GM12878 (cell line): ENCODE measurements around the gene BTC. TPM values are rescaled to one million over a fixed set of nuclear protein-coding genes. Genes with fewer than 3 reads are reported as not detected.

Experiments
- ATAC-seq: fragments of 200-7000 bp; cut with Tn5 transposase; 3 replicates; pipeline ENCODE4 v1.9.1; 2020; ENCODE audit warnings: mild to moderate bottlenecking, moderate library complexity
- BruUV-seq: library from RNA; stranded (reverse); fragments of 400-500 nt; replicated peaks from 2 replicates; lab custom pipeline; 2021; lab: Mats Ljungman, UMichigan
- CTCF ChIA-PET: fragments of 300-600 bp; sonication (Branson Sonifier 250); formaldehyde crosslinking; extraction: SDS; loops from one replicate; lab custom pipeline; 2021; ENCODE audit warnings: inconsistent platforms; lab: Yijun Ruan, JAX
- POLR2A ChIA-PET: fragments of 350-600 bp; formaldehyde crosslinking; extraction: SDS; loops from one replicate; lab custom pipeline; 2021; ENCODE audit warnings: inconsistent platforms; lab: Charles Lee
- RAD21 ChIA-PET: fragments of 300-600 bp; sonication (Branson Sonifier 250); formaldehyde crosslinking; loops from one replicate; lab custom pipeline; 2023; ENCODE audit warnings: antibody characterized with exemption; ENCODE audit not compliant: unreplicated experiment; lab: Charles Lee
- SMC1A ChIA-PET: fragments of 300-600 bp; sonication (Branson Sonifier 250); formaldehyde crosslinking; loops from one replicate; lab custom pipeline; 2023; ENCODE audit not compliant: unreplicated experiment, uncharacterized antibody; lab: Charles Lee
- DNase-seq: peaks from one replicate; pipeline ENCODE4 v3.0.0-alpha.2; 2011; ENCODE audit warnings: low read depth, low spot score
- FAIRE-seq: peaks from 3 replicates; lab custom pipeline; 2011; peaks lifted over from hg19 to GRCh38; lab: Jason Lieb, UNC
- H2AFZ ChIP-seq: 2 replicates; pipeline ENCODE4 v1.6.0; 2011; ENCODE audit warnings: low read depth, low read length, control low read depth; ENCODE audit not compliant: control insufficient read depth
- H3K27ac ChIP-seq: 2 replicates; pipeline ENCODE4 v1.5.1; 2011; ENCODE audit warnings: control low read depth; ENCODE audit not compliant: control insufficient read depth, insufficient read depth
- H3K27me3 ChIP-seq, 2 experiments: replicated peaks in 1 of 2; 2 replicates each; pipeline versions ENCODE4 v1.6.0 to v1.6.1; 2011; ENCODE audit warnings: low read length in 1 of 2; ENCODE audit not compliant: control insufficient read depth in 2 of 2, insufficient read depth in 2 of 2
- H3K36me3 ChIP-seq, 2 experiments: 2 replicates each; pipeline ENCODE4 v1.5.1; 2011; ENCODE audit warnings: low read length in 1 of 2; ENCODE audit not compliant: control insufficient read depth in 2 of 2, insufficient read depth in 2 of 2
- H3K4me1 ChIP-seq: 2 replicates; pipeline ENCODE4 v1.6.1; 2011; ENCODE audit warnings: mild to moderate bottlenecking, low read length, moderate library complexity, mixed read lengths; ENCODE audit not compliant: control insufficient read depth, insufficient read depth
- H3K4me2 ChIP-seq: 2 replicates; pipeline ENCODE4 v1.6.0; 2011; ENCODE audit warnings: control low read depth; ENCODE audit not compliant: control insufficient read depth, insufficient read depth
- H3K4me3 ChIP-seq: fragments of 200-600 bp; sonication (generic); 2 replicates; pipeline ENCODE4 v1.5.1; 2016
- H3K79me2 ChIP-seq: 2 replicates; pipeline ENCODE4 v1.6.0; 2011; ENCODE audit warnings: low read length; ENCODE audit not compliant: control insufficient read depth, insufficient read depth
- H3K9ac ChIP-seq: 2 replicates; pipeline ENCODE4 v1.8.0; 2011; ENCODE audit warnings: low read length, control low read depth, mixed read lengths; ENCODE audit not compliant: control insufficient read depth, insufficient read depth
- H3K9me3 ChIP-seq: replicated peaks from 3 replicates; pipeline ENCODE4 v1.5.1; 2011; ENCODE audit warnings: mild to moderate bottlenecking, low read length; ENCODE audit not compliant: control insufficient read depth, insufficient read depth
- H4K20me1 ChIP-seq: 2 replicates; pipeline ENCODE4 v1.6.0; 2011; ENCODE audit not compliant: control insufficient read depth, insufficient read depth
- GATAD2B ChIP-seq: fragments of 450-650 bp; conservative IDR thresholded peaks from 2 replicates; pipeline ENCODE4 v1.6.1; 2017; ENCODE audit warnings: low read depth, mild to moderate bottlenecking, moderate library complexity
- NFYA ChIP-seq: IDR thresholded peaks from 2 replicates; pipeline ENCODE4 v1.6.1; 2011; ENCODE audit warnings: low read depth, mild to moderate bottlenecking, low read length, improper control_type of control experiment, borderline replicate concordance
- PAX8 ChIP-seq: fragments of 450-650 bp; IDR thresholded peaks from 2 replicates; pipeline ENCODE4 v1.6.1; 2017; ENCODE audit warnings: mild to moderate bottlenecking, moderate library complexity
- PKNOX1 ChIP-seq: fragments of 450-650 bp; IDR thresholded peaks from 2 replicates; pipeline ENCODE4 v1.6.1; 2016; ENCODE audit warnings: mild to moderate bottlenecking
- RB1 ChIP-seq: fragments of 450-650 bp; formaldehyde crosslinking; IDR thresholded peaks from 2 replicates; pipeline ENCODE4 v1.6.1; 2017; ENCODE audit warnings: mild to moderate bottlenecking, borderline replicate concordance
- SP1 ChIP-seq: IDR thresholded peaks from one replicate; pipeline ENCODE4 v1.6.1; 2011; ENCODE audit warnings: low read depth, low read length
- SREBF1 ChIP-seq: IDR thresholded peaks from 2 replicates; pipeline ENCODE4 v1.6.1; 2012; ENCODE audit warnings: mild to moderate bottlenecking, low read length
- SREBF2 ChIP-seq: IDR thresholded peaks from 2 replicates; pipeline ENCODE4 v1.6.1; 2012; ENCODE audit warnings: mild to moderate bottlenecking, low read length
- SUPT20H ChIP-seq: IDR thresholded peaks from 2 replicates; pipeline ENCODE4 v1.6.1; 2011; ENCODE audit warnings: low read depth, mild to moderate bottlenecking, low read length, moderate library complexity, borderline replicate concordance; ENCODE audit not compliant: control insufficient read depth
- TAF1 ChIP-seq: IDR thresholded peaks from 2 replicates; pipeline ENCODE4 v1.6.1; 2011; ENCODE audit warnings: mild to moderate bottlenecking, low read depth, low read length, borderline replicate concordance
- WGBS: methylation state at CpG from one replicate; pipeline ENCODE4 v1.1.6; 2016; ENCODE audit warnings: low lambda C conversion rate; ENCODE audit not compliant: insufficient replicate concordance, insufficient coverage; ENCODE audit errors: missing lambda C conversion rate; 5-methylcytosine and 5-hydroxymethylcytosine counted together
- in situ Hi-C: fragments of 300-500 bp; cut with MboI; formaldehyde crosslinking; loops from 9 replicates; pipeline ENCODE4 v1.14.3; 2018; ENCODE audit warnings: mixed read lengths
- intact Hi-C: fragments of 100-400 bp; cut with micrococcal nuclease; formaldehyde crosslinking; loops from one replicate; pipeline ENCODE4 v1.14.2; 2022; ENCODE audit not compliant: unreplicated experiment
- polyA plus RNA-seq, 11 experiments: library from polyadenylated mRNA; depleted of rRNA in 4 of 11; unstranded in 6 of 11; stranded (reverse) in 5 of 11; fragments of >200 nt; fragmentation: Nextera tagmentation in 4 of 11; fragmentation: Illumina TruSeq in 1 of 11; extraction: Ambion mirVana in 4 of 11; extraction: Trizol in 1 of 11; gene quantifications; 1 replicate in 1 of 11; 2 replicates in 10 of 11; pipeline versions ENCODE4 v1.2.1 to v1.2.3, GENCODE V29; 2011 to 2016; ENCODE audit warnings: inconsistent platforms in 2 of 11, missing spikeins in 2 of 11, low read depth in 1 of 11
- total RNA-seq, 4 experiments: library from RNA; depleted of rRNA in 3 of 4; stranded (reverse); fragments of >200 nt in 3 of 4; fragmentation: Illumina TruSeq in 1 of 4; extraction: Trizol in 1 of 4; gene quantifications; 2 replicates each; pipeline versions ENCODE4 v1.2.1 to v1.2.3, GENCODE V29; 2013 to 2021
- TF ChIP-seq, protein P1 (sequence below): IDR thresholded peaks from 2 replicates; pipeline ENCODE4 v1.6.1; 2012; ENCODE audit warnings: low read depth, low read length, improper control_type of control experiment

BTC gene
- total and polyA plus RNA-seq, 10 of the 15 experiments (the other 5 are each of a cell fraction or from before 2014, with no cell fraction given), result not detected

- TF ChIP-seq TAF1 (no peak), SUPT20H (no peak), SREBF1 (no peak)
Observed at GRCh38 chr4:74724979-74725378, 69.3 kb downstream of the BTC start (continued).

GRCh38 chr4:74716436-74716765 is 77.9 kb downstream of the BTC start:
- TF ChIP-seq SP1 (no peak), PAX8 (no peak), RB1 (no peak), PKNOX1 (no peak), GATAD2B (no peak), SREBF2 (no peak), NFYA (no peak)
- TF ChIP-seq, protein P1, sequence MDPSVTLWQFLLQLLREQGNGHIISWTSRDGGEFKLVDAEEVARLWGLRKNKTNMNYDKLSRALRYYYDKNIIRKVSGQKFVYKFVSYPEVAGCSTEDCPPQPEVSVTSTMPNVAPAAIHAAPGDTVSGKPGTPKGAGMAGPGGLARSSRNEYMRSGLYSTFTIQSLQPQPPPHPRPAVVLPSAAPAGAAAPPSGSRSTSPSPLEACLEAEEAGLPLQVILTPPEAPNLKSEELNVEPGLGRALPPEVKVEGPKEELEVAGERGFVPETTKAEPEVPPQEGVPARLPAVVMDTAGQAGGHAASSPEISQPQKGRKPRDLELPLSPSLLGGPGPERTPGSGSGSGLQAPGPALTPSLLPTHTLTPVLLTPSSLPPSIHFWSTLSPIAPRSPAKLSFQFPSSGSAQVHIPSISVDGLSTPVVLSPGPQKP, result no peak
- no peaks in the 10 kb centered on the region for H3K36me3 ChIP-seq
- no peaks in the 10 kb centered on the region for H3K4me1 ChIP-seq
- no TSS peak for BruUV-seq
- no peak overlapping the region for H2AFZ ChIP-seq
- FAIRE-seq, result no peak
- in situ Hi-C loops (no loop called here), intact Hi-C loops (no loop called here)
- no peaks in the 10 kb centered on the region for H3K27me3 ChIP-seq
- no peaks in the 10 kb centered on the region for H3K9me3 ChIP-seq
- H3K79me2 ChIP-seq, result no peaks in the 10 kb centered on the region
- 0% methylated on average over 1 of the region's 1 CpG for WGBS
- H3K9ac ChIP-seq, result no peak overlapping the region
- ChIA-PET POLR2A (no interaction called here), RAD21 (no interaction called here), CTCF (no interaction called here), SMC1A (interaction anchor here (1.1 kb wide), 1 partner anchor 14 kb away, joined by 3 read pairs; no protein-coding TSS in a partner anchor)
- ATAC-seq, result no peak
- H3K4me2 ChIP-seq, result no peak overlapping the region
- H3K27ac ChIP-seq, result no peak overlapping the region
- no peak overlapping the region for H3K4me3 ChIP-seq
- no peak for DNase-seq
- no peaks in the 10 kb centered on the region for H4K20me1 ChIP-seq
